ENCODE measurements around the gene SRGAP3. TPM values are rescaled to one million over a fixed set of nuclear protein-coding genes. Genes with fewer than 3 reads are reported as not detected.

SRGAP3 gene
- total RNA-seq, 4 donors from 2014 or later, result 2.0 to 6.9 (median 4.8) TPM

DNA sequence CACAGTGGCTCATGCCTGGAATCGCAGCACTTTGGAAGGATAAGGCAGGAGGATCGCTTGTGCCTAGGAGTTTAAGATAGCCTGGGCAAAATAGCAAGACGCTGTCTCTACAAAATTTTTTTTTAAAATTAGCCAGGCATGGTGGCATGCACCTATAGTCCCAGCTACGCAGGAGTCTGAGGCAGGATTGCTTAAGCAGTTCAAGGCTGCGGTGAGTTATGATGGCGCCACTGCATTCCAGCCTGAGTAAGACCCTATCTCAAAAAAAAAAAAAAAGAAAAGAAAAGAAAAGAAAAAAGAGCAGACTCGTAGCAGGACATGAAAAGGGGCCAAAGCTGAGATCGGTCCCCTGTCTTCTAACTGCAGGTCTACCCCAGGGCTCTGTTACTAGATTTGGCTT, 18.9 kb downstream of the SRGAP3 start:
- H3K4me1 ChIP-seq, result peaks cover 0 to 11% (median 3%) of the 10 kb centered on the region in 3 donors
- no peak overlapping the region for H3K4me3 ChIP-seq
- no peaks in the 10 kb centered on the region for H3K36me3 ChIP-seq
- TF ChIP-seq POLR2AphosphoS5 (IDR thresholded peaks at IDR 0.05) (no peak), EP300 (IDR thresholded peaks at IDR 0.05) (no peak), POLR2A (IDR thresholded peaks at IDR 0.05) (no peak)
- TF ChIP-seq, protein P1, sequence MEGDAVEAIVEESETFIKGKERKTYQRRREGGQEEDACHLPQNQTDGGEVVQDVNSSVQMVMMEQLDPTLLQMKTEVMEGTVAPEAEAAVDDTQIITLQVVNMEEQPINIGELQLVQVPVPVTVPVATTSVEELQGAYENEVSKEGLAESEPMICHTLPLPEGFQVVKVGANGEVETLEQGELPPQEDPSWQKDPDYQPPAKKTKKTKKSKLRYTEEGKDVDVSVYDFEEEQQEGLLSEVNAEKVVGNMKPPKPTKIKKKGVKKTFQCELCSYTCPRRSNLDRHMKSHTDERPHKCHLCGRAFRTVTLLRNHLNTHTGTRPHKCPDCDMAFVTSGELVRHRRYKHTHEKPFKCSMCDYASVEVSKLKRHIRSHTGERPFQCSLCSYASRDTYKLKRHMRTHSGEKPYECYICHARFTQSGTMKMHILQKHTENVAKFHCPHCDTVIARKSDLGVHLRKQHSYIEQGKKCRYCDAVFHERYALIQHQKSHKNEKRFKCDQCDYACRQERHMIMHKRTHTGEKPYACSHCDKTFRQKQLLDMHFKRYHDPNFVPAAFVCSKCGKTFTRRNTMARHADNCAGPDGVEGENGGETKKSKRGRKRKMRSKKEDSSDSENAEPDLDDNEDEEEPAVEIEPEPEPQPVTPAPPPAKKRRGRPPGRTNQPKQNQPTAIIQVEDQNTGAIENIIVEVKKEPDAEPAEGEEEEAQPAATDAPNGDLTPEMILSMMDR (IDR thresholded peaks at IDR 0.05), result no peak
- H3K27me3 ChIP-seq, result no peaks in the 10 kb centered on the region
- no peaks in the 10 kb centered on the region for H3K9me3 ChIP-seq
- WGBS, 2 donors (ENCODE audit: low coverage in 1 of 2), result 73 to 90% methylated on average over 6 to 8 of the region's 8 CpGs
- ATAC-seq, result no peak
- H3K27ac ChIP-seq, result no peak overlapping the region

DNA sequence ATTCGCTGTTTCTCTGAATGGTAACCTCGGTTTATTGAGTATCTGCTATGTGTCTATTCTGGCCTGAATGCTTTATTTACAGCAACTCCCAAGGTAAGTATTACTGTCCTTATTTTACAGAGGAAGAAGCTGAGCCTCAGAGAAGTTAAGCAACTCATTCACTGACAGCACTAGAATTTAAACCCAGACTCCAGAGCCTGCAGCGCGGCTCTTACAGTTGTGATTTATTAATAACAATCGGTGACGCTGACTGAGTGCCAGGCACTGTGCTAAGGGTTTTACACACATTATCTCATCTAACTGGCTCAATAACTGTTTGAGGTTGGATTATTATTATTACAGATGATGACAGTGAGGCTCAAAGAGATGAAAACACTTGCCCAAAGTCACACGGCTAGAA, 19.6 kb downstream of the SRGAP3 start:
- Histone ChIP-seq H3K4me1 (peaks cover 0 to 11% (median 3%) of the 10 kb centered on the region in 3 donors), H3K4me3 (no peak overlapping the region), H3K27me3 (no peaks in the 10 kb centered on the region), H3K36me3 (no peaks in the 10 kb centered on the region), H3K27ac (no peak overlapping the region), H3K9me3 (no peaks in the 10 kb centered on the region)
- WGBS, 2 donors (ENCODE audit: low coverage in 1 of 2), result 68 to 93% methylated on average over 7 of the region's 7 CpGs
- TF ChIP-seq POLR2AphosphoS5 (IDR thresholded peaks at IDR 0.05) (no peak), POLR2A (IDR thresholded peaks at IDR 0.05) (no peak), EP300 (IDR thresholded peaks at IDR 0.05) (no peak)
- TF ChIP-seq, protein P1 (IDR thresholded peaks at IDR 0.05), result no peak
- ATAC-seq, result no peak

DNA sequence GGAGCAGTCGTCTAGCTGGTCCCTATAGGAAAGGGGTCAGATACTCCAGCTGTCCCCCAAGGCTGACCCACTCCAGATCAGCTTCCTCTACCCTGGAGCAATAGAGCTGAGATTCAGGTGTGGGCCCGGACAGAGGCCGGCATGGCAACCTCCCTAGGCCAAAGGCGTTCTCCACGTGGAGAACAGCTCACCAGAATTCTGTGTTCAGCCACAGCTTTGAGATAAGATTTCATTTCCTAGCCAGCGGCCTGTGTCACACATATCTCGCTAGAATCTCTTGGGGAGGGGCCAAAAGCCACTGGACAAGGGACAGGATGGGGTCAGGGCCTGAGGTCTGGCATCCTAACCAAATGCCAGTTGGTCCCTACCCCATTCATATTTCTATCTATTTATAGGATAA, 20.1 kb downstream of the SRGAP3 start:
- H3K36me3 ChIP-seq, result no peaks in the 10 kb centered on the region
- no peaks in the 10 kb centered on the region for H3K9me3 ChIP-seq
- no peak overlapping the region for H3K27ac ChIP-seq
- H3K4me1 ChIP-seq, result peaks cover 0 to 11% (median 3%) of the 10 kb centered on the region in 3 donors
- H3K4me3 ChIP-seq, result no peak overlapping the region
- no peaks in the 10 kb centered on the region for H3K27me3 ChIP-seq
- ATAC-seq, result no peak
- TF ChIP-seq POLR2AphosphoS5 (IDR thresholded peaks at IDR 0.05) (no peak), EP300 (IDR thresholded peaks at IDR 0.05) (no peak), POLR2A (IDR thresholded peaks at IDR 0.05) (no peak)
- TF ChIP-seq, protein P1 (IDR thresholded peaks at IDR 0.05), result no peak
- WGBS, 2 donors (ENCODE audit: low coverage in 1 of 2), result 61% methylated on average over 7 of the region's 7 CpGs; no CpG with 5 or more reads in 1 of the 2 donors

DNA sequence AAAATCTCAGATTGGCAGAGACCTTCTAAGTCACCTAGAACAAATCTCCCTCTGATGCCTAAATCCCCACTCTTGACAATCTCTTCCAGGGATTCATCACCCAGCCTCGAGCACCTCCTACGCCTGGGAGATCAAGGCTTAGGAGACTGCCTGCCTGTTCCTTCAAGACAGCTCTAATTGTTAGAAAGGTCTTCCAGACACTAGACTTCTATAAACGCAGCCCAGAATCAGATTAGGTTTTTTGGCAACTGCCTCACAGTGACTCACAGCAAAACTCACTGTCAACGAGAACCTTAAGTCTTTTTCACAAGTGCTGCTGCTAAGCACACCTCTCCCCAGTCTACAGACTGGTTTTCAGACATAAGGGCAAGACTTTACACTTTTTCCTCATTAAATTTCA, 23.1 kb downstream of the SRGAP3 start:
- TF ChIP-seq POLR2A (IDR thresholded peaks at IDR 0.05) (no peak), POLR2AphosphoS5 (IDR thresholded peaks at IDR 0.05) (no peak), EP300 (IDR thresholded peaks at IDR 0.05) (no peak)
- TF ChIP-seq, protein P1 (IDR thresholded peaks at IDR 0.05), result no peak
- Histone ChIP-seq H3K27me3 (no peaks in the 10 kb centered on the region), H3K4me1 (peaks cover 0 to 11% (median 3%) of the 10 kb centered on the region in 3 donors), H3K9me3 (no peaks in the 10 kb centered on the region), H3K27ac (no peak overlapping the region), H3K36me3 (no peaks in the 10 kb centered on the region), H3K4me3 (no peak overlapping the region)
- no peak for ATAC-seq
- WGBS, 2 donors (ENCODE audit: low coverage in 1 of 2), result 0 to 5% methylated on average over 2 to 4 of the region's 4 CpGs

DNA sequence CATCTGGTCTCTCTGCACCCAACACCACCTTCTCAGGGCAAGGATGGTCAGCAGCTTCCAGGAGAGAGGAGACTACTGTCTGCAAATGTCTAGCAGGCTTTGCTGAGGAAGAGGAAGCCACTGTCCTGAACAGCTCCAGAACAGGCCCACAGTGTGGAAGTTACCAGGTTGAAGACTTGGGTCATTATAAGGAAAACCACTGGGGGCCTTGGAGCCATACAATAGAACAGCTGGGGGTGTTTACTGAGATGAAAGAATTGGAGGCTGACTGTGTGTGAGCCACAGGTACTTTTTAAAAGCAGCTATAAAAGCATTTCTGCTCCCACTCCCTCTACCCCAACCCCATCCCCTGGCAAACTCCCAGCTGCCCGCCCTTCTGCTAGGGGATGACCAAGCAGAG, 24.2 kb downstream of the SRGAP3 start:
- Histone ChIP-seq H3K4me1 (peaks cover 0 to 11% (median 3%) of the 10 kb centered on the region in 3 donors), H3K27ac (no peak overlapping the region), H3K36me3 (no peaks in the 10 kb centered on the region), H3K4me3 (no peak overlapping the region), H3K27me3 (no peaks in the 10 kb centered on the region), H3K9me3 (no peaks in the 10 kb centered on the region)
- no peak for TF ChIP-seq POLR2A (IDR thresholded peaks at IDR 0.05)
- no peak for ATAC-seq
- 100% methylated on average over 1 of the region's 1 CpG; no CpG with 5 or more reads in 1 of the 2 donors for WGBS, 2 donors (ENCODE audit: low coverage in 1 of 2)

Measured in gastroesophageal sphincter (tissue), 4 donors.